WERI-Rb-1 (cell line): ENCODE measurements around the gene SLC13A5.

Source experiments
- DNase-seq: peaks from one replicate; pipeline ENCODE4 v3.0.0-alpha.2; 2020
- H3K27ac ChIP-seq: fragments of 250-450 bp; sonication (Bioruptor Pico); 2 replicates; pipeline ENCODE4 v1.5.1; 2020; ENCODE audit warnings: mild to moderate bottlenecking, moderate library complexity
- H3K27me3 ChIP-seq: fragments of 250-450 bp; sonication (Bioruptor Pico); 2 replicates; pipeline ENCODE4 v1.5.1; 2021; ENCODE audit warnings: mild to moderate bottlenecking, low read depth, moderate library complexity; ENCODE audit not compliant: insufficient read depth, severe bottlenecking
- H3K36me3 ChIP-seq: fragments of 250-450 bp; sonication (Bioruptor Pico); 2 replicates; pipeline ENCODE4 v1.5.1; 2020; ENCODE audit warnings: mild to moderate bottlenecking, moderate library complexity
- H3K4me3 ChIP-seq: 2 replicates; pipeline ENCODE4 v1.5.1; 2011; ENCODE audit warnings: low read depth, mild to moderate bottlenecking, control low read depth, low read length
- H3K9me3 ChIP-seq: fragments of 250-450 bp; sonication (Bioruptor Pico); 2 replicates; pipeline ENCODE4 v1.5.1; 2021; ENCODE audit warnings: mild to moderate bottlenecking, moderate library complexity; ENCODE audit not compliant: severe bottlenecking
- CTCF ChIP-seq: IDR thresholded peaks from 2 replicates; pipeline ENCODE4 v1.5.1; 2011; ENCODE audit warnings: low read depth, mild to moderate bottlenecking, control low read depth, inconsistent platforms, low read length

SLC13A5 gene

DNA sequence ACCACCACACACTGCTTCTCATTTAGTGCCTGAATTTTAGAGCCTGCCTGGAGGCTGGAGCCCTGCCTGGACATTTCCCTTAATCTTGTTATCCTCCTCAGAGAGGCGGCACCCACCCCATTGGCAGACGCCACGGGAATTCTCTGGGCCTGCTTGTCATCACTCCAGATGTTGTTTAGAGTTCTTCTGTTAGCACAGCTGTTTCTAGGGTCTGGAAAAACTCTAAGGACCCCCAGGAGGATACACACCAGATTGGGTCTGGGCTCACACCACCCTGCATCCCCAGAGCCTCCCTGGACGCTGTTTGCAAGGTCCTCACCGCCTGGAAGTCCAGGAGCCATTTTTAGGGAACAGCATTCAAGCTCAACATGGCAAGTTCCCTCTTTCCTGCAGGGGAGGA lies 42.1 kb upstream of the SLC13A5 start:
- H3K36me3 ChIP-seq: no peaks in the 10 kb centered on the region
- H3K4me3 ChIP-seq: no peak overlapping the region
- TF ChIP-seq CTCF: no peak
- H3K27ac ChIP-seq: no peak overlapping the region
- H3K27me3 ChIP-seq: peaks cover 79% of the 10 kb centered on the region
- peaks cover 5% of the 10 kb centered on the region for H3K9me3 ChIP-seq
- DNase-seq: no peak

GRCh38 chr17:6753546-6753945 lies 40.4 kb upstream of the SLC13A5 start:
- Histone ChIP-seq H3K27me3 (peaks cover 85% of the 10 kb centered on the region), H3K27ac (no peak overlapping the region)

DNA sequence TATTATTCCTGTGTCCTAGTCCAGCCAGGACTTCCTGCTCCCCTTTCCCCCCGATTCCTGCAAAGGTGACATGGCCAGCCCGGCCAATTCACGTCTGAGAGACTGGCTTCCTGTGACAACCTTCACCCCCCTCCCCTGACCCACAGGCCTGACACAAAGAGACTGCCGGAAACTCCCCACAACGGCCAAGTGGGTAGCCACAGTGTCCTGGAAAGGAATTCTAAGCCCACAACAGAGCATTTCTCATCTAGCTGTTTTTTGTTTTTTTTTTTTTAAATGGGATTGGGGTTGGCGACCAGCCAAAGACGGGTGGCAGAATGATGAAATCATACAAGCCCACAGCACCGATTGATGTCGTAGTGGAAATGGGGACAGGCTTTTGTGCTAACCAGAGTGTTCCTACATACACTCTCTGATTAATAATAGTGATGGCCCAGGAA lies 39.9 kb upstream of the SLC13A5 start:
- Histone ChIP-seq H3K27ac (no peak overlapping the region), H3K9me3 (peaks cover 5% of the 10 kb centered on the region), H3K36me3 (no peaks in the 10 kb centered on the region), H3K27me3 (peaks cover 89% of the 10 kb centered on the region), H3K4me3 (no peak overlapping the region)
- no peak for TF ChIP-seq CTCF
- no peak for DNase-seq

More at GRCh38 chr17:6753546-6753945, 40.4 kb upstream of the SLC13A5 start:
- Histone ChIP-seq H3K4me3 (no peak overlapping the region), H3K9me3 (peaks cover 5% of the 10 kb centered on the region), H3K36me3 (no peaks in the 10 kb centered on the region)
- no peak for TF ChIP-seq CTCF
- DNase-seq: no peak

GRCh38 chr17:6752068-6752909 lies 39.1 kb upstream of the SLC13A5 start:
- Histone ChIP-seq H3K36me3 (no peaks in the 10 kb centered on the region), H3K27me3 (peaks cover 85% of the 10 kb centered on the region), H3K4me3 (no peak overlapping the region), H3K27ac (no peak overlapping the region), H3K9me3 (peaks cover 5% of the 10 kb centered on the region)
- no peak for TF ChIP-seq CTCF
- DNase-seq: no peak

- H3K4me3 ChIP-seq: no peak overlapping the region
- H3K27me3 ChIP-seq: peaks cover 80% of the 10 kb centered on the region
- no peak for TF ChIP-seq CTCF
- no peak overlapping the region for H3K27ac ChIP-seq
- H3K9me3 ChIP-seq: peaks cover 5% of the 10 kb centered on the region
- no peaks in the 10 kb centered on the region for H3K36me3 ChIP-seq
- no peak for DNase-seq
Observed at GRCh38 chr17:6749519-6749918, 36.4 kb upstream of the SLC13A5 start.
